ENCODE measurements around the gene PNKP.

PNKP gene

DNA sequence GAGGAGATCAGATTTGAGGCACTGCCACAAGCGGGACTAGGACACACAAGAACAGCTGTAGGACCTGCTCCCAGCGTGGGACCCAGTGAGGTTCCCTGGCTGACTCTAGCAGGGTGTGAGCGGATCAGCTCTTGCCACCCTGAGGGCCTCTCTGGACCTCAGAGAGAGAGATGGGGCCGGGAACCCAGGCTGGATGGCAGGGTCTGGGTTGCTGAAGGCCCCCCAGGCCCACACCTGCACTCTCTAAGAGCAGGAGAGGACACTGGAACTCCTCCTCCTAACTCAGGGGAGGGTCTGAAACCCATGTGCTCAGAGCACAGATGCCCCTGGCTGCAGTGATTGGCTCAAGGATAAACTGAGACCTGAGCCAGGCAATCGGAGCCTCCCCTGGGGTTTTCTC lies 42.8 kb upstream of the PNKP start:
- TF ChIP-seq NFRKB (IDR thresholded peaks at IDR 0.05), result no peak
- TF ChIP-seq SP1 (IDR thresholded peaks at IDR 0.05), result no peak
- TF ChIP-seq SUZ12 (IDR thresholded peaks at IDR 0.05), result no peak
- TF ChIP-seq CTBP1 (IDR thresholded peaks at IDR 0.05; ENCODE audit: borderline replicate concordance), result no peak
- TF ChIP-seq HDGF (IDR thresholded peaks at IDR 0.05; ENCODE audit: borderline replicate concordance), result no peak
- no peak for TF ChIP-seq ZNF384 (IDR thresholded peaks at IDR 0.05)
- TF ChIP-seq ARNT (IDR thresholded peaks at IDR 0.05), result no peak
- TF ChIP-seq BHLHE40 (IDR thresholded peaks at IDR 0.05; ENCODE audit: borderline replicate concordance), result no peak
- TF ChIP-seq FOXM1 (IDR thresholded peaks at IDR 0.05; ENCODE audit: borderline replicate concordance), result no peak
- TF ChIP-seq FOXA1 (IDR thresholded peaks at IDR 0.05), result no peak
- TF ChIP-seq LEF1 (IDR thresholded peaks at IDR 0.05; ENCODE audit: borderline replicate concordance), result no peak
- no peak for TF ChIP-seq ELF4 (IDR thresholded peaks at IDR 0.05)
- TF ChIP-seq FOXK2 (IDR thresholded peaks at IDR 0.05), result no peak
- TF ChIP-seq L3MBTL2 (conservative IDR thresholded peaks at IDR 0.05), result no peak
- TF ChIP-seq, protein P1, sequence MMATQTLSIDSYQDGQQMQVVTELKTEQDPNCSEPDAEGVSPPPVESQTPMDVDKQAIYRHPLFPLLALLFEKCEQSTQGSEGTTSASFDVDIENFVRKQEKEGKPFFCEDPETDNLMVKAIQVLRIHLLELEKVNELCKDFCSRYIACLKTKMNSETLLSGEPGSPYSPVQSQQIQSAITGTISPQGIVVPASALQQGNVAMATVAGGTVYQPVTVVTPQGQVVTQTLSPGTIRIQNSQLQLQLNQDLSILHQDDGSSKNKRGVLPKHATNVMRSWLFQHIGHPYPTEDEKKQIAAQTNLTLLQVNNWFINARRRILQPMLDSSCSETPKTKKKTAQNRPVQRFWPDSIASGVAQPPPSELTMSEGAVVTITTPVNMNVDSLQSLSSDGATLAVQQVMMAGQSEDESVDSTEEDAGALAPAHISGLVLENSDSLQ (IDR thresholded peaks at IDR 0.05), result no peak
- TF ChIP-seq TARDBP (IDR thresholded peaks at IDR 0.05), result no peak
- CTCF ChIA-PET, result no interaction called here
- no peak for DNase-seq (ENCODE audit: extremely low spot score)
- POLR2A ChIA-PET, result interaction anchor here (1.1 kb wide), 1 partner anchor 19 kb away, joined by 4 read pairs; the partner anchor contains the start of gene NUP62

DNA sequence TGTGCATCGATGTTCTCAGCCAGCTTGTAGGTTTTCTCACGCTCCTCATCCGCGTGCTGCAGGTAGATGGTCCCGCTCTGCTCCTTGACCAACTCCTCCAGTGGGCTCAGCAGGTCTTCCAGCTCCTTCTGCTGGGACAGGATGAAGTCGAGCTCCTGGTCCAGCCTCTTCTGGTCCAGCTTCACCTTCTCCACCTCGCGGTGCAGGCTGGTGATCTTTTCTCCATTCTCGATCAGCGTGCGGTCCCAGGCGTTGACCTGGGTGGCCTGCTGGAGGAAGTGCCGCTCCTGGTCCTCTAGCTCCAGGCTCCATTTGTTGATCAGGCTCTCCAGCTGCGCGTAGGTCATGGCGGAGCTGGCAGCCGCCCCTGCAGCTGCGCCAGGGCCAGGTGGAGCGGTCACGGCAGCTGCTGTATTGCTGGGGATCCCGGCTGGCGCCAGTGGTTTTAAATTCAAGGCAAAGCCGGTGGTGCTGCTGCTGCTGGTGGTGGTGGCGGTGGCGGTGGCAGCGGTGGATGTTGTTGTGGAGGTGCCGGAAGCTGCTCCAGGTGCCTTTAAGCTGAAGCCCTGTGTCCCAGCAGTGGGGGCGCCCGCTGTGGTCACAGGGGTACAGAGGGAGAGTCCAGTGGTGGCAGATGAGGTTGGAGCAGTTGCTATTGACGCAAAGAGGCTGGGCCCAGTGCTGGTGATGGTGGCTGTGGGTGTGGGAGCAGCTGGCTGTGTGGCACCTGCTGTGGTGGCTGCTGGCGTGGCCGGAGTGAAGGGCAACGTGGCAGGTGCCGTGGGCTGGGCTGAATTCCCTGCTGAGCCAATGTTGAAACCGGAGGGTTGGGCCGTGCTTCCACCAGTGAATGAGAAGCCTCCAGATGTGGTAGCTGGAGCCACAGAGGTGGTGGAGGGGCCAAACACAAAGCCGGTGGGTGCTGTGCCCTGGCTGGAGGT lies 41.4 kb upstream of the PNKP start:
- POLR2A ChIA-PET, result interaction anchor here (1.1 to 1.7 kb wide), 2 partner anchors 9 to 21 kb away, joined by 4 to 5 read pairs; partner anchors contain the start of gene NUP62
- TF ChIP-seq HDGF (IDR thresholded peaks at IDR 0.05; ENCODE audit: borderline replicate concordance) (no peak), ZNF384 (IDR thresholded peaks at IDR 0.05) (no peak), FOXM1 (IDR thresholded peaks at IDR 0.05; ENCODE audit: borderline replicate concordance) (no peak), FOXA1 (IDR thresholded peaks at IDR 0.05) (no peak), FOXK2 (IDR thresholded peaks at IDR 0.05) (no peak), NFRKB (IDR thresholded peaks at IDR 0.05) (no peak), SP1 (IDR thresholded peaks at IDR 0.05) (no peak), BHLHE40 (IDR thresholded peaks at IDR 0.05; ENCODE audit: borderline replicate concordance) (no peak), LEF1 (IDR thresholded peaks at IDR 0.05; ENCODE audit: borderline replicate concordance) (no peak), CTBP1 (IDR thresholded peaks at IDR 0.05; ENCODE audit: borderline replicate concordance) (no peak), ELF4 (IDR thresholded peaks at IDR 0.05) (no peak), SUZ12 (IDR thresholded peaks at IDR 0.05) (no peak)
- TF ChIP-seq, protein P1 (IDR thresholded peaks at IDR 0.05), result no peak
- CTCF ChIA-PET, result no interaction called here
- DNase-seq (ENCODE audit: extremely low spot score), result no peak

DNA sequence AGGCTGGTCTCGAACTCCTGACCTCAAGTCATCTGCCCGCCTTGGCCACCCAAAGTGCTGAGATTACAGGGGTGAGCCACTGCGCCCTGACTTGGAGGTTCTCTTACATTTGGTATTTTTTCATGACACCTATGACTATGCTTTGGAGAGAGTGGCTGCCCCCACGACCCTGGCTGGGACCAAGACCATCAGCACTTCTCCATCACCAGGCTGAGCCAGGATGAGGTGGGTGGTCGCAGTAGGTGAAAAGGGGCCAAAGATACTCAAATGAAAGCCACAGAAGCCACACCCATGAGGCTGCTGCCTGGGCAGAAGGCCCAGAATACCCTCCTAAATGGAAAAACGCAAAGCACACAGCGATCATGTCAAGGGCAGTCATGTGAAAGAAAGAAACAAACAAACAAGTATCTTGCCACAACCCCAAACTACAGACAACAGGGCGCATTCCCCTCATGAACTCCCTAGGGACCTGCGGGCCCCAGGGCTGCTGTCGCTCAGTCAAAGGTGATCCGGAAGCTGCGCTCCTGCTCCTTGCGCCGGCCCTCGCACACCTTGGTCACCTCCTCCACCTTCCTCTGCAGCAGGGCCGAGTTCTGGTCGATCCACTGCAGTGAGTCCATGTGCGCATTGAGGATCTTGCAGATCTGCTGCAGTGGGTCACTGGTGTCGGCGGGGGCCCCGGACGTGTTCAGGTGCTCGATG lies 40.5 kb upstream of the PNKP start:
- no peak for DNase-seq (ENCODE audit: extremely low spot score)
- ChIA-PET POLR2A (interaction anchor here (1.7 kb wide), 1 partner anchor 8 kb away, joined by 5 read pairs; no protein-coding TSS in a partner anchor), CTCF (no interaction called here)
- TF ChIP-seq SP1 (IDR thresholded peaks at IDR 0.05) (no peak), TARDBP (IDR thresholded peaks at IDR 0.05) (no peak), NFRKB (IDR thresholded peaks at IDR 0.05) (no peak), FOXA1 (IDR thresholded peaks at IDR 0.05) (no peak)

DNA sequence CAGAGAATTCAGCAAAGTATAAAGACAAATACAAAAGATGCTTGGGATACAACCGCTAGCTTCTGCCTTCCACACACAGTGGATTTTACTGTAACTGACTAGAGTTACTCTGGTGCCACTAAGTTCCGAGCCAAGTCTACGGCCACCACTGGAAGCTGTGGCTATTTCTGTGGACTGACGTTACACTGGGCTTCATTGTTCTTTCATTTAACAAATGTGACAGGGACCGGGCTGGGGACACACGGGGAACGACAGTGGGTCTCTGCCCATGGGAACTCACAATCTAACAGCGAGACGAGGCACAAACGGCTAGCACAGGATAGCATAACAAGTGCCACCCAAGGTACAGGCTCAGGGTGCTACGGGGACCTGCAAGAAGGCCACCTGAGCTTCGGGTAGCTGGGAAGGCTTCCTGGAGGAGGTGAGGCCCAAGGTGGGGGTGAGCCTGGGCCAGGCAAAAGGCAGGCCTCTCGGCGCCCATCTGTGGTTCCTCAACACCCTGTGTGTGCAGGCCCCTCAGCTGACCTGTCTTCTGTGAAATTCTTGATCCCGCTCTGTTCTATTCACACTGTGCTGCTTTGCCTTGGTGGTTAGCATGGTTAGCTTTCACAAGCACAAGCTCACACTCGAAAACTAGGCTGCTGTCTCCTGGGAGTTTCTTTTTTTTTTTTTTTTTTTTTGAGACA lies 39.6 kb upstream of the PNKP start:
- TF ChIP-seq HDGF (IDR thresholded peaks at IDR 0.05; ENCODE audit: borderline replicate concordance) (no peak), ARNT (IDR thresholded peaks at IDR 0.05) (no peak), FOXA1 (IDR thresholded peaks at IDR 0.05) (no peak), LEF1 (IDR thresholded peaks at IDR 0.05; ENCODE audit: borderline replicate concordance) (no peak), CTBP1 (IDR thresholded peaks at IDR 0.05; ENCODE audit: borderline replicate concordance) (no peak), ZNF384 (IDR thresholded peaks at IDR 0.05) (no peak), SUZ12 (IDR thresholded peaks at IDR 0.05) (no peak), SP1 (IDR thresholded peaks at IDR 0.05) (no peak), BHLHE40 (IDR thresholded peaks at IDR 0.05; ENCODE audit: borderline replicate concordance) (no peak), ELF4 (IDR thresholded peaks at IDR 0.05) (no peak), TARDBP (IDR thresholded peaks at IDR 0.05) (no peak), NFRKB (IDR thresholded peaks at IDR 0.05) (no peak), L3MBTL2 (conservative IDR thresholded peaks at IDR 0.05) (no peak), FOXK2 (IDR thresholded peaks at IDR 0.05) (no peak), FOXM1 (IDR thresholded peaks at IDR 0.05; ENCODE audit: borderline replicate concordance) (no peak)
- TF ChIP-seq, protein P1 (IDR thresholded peaks at IDR 0.05), result no peak
- ChIA-PET CTCF (no interaction called here), POLR2A (no interaction called here)
- no peak for DNase-seq (ENCODE audit: extremely low spot score)

DNA sequence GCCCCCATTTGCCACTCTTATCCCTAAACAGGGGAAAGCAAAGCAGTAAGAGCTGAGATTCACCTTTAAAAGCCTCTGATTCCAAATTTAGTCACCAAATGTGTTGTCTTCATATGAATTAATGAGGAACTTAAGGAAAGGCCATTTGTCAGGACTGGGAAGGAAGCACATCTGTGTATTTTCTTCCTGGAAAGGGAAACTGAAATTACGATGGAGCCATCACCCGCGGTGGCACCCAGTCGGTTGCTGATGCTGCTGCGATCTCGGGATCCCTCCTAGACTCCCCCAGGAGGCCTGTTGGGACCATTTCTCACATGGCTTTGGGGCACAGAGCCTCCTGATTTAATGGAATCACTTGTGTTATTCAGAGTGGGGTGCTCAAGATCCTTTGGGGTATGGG lies 36.8 kb upstream of the PNKP start:
- no peak for DNase-seq (ENCODE audit: extremely low spot score)
- TF ChIP-seq FOXA1 (IDR thresholded peaks at IDR 0.05) (no peak), BHLHE40 (IDR thresholded peaks at IDR 0.05; ENCODE audit: borderline replicate concordance) (no peak), LEF1 (IDR thresholded peaks at IDR 0.05; ENCODE audit: borderline replicate concordance) (no peak), TARDBP (IDR thresholded peaks at IDR 0.05) (no peak), NFRKB (IDR thresholded peaks at IDR 0.05) (no peak), CTBP1 (IDR thresholded peaks at IDR 0.05; ENCODE audit: borderline replicate concordance) (no peak), SUZ12 (IDR thresholded peaks at IDR 0.05) (no peak), ZNF384 (IDR thresholded peaks at IDR 0.05) (no peak), FOXK2 (IDR thresholded peaks at IDR 0.05) (no peak), FOXM1 (IDR thresholded peaks at IDR 0.05; ENCODE audit: borderline replicate concordance) (no peak), ARNT (IDR thresholded peaks at IDR 0.05) (no peak), L3MBTL2 (conservative IDR thresholded peaks at IDR 0.05) (no peak), HDGF (IDR thresholded peaks at IDR 0.05; ENCODE audit: borderline replicate concordance) (no peak), ELF4 (IDR thresholded peaks at IDR 0.05) (no peak)
- TF ChIP-seq, protein P1 (IDR thresholded peaks at IDR 0.05), result no peak
- POLR2A ChIA-PET, result no interaction called here
- CTCF ChIA-PET, result no interaction called here

All from HEK293T (cell line).